ENCODE results near the gene CDADC1.
"Not testable (repeated sequence)": the region's sequence is repeated elsewhere in the genome, so short reads cannot be mapped to it uniquely, and the experiment has no call there.

CDADC1 gene

DNA sequence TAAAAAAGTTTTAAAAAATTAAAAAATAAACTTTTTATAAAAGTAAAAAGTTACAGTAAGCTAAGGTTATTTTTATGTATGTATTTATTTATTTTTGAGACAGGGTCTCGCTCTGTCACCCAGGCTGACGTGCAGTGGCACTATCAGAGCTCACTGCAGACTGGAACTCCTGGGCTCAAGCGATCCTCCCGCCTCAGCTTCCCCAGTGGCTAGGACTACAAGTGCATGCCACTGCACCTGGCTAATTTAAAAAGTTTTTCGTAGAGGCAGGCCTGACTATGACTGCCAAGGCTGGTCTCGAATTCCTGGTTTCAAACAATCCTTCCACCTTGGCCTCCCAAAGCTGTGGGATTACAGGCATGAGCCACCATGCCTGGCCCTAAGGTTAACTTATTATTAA, 64.1 kb downstream of the CDADC1 start:
- DNase-seq (ENCODE audit: low read depth in 2 of 3, low spot score in 1 of 3): no peak

DNA sequence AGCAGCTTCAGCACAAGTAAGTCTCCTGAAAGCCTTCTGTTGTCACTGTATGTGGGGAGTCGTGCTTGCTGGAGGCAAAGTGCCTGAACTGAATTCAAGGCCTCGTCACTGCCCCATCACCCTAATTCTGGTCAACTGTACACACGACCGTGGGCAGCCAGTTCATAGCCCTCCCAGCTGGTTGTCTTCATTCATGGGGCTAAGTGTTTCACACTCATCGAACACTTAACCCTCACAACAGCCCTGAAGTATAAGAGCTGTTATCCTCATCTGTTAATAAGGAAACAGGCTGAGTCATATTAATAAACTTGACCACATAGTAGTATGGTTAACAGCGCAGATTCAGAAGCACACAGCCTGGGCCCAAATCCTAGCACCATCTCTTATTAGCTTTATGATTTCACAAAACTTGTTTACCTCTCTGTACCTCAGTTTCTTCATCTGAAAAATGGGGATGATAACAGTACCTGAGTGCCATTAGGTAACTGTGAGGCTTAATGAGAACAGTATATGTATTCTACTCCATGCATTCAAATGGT, 66.7 kb downstream of the CDADC1 start:
- no peak for DNase-seq (ENCODE audit: low read depth in 2 of 3, low spot score in 1 of 3)

DNA sequence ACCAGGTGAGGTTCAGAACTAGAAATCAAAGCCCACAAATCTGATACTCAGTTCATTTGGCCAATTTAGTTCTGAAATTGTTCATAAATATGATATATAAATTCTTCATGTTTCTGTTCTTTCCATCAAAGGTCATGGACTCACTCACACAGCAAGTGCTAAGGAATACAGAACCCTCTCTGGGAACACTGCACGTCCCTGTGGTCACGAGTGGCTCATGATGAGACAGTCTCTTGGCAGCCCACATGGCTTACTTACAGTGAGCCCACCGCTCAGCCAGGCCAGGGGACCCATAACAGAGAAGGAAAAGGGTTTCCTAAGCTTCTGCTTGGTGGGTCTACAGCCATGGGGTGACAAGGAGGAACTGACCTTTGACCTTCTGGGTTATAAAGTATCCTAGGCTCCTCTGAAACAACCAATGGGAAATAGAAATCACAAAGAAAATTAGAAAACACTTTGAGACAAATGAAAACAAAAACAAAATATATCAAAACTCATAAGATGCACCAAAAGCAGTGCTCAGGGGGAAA, 67.4 kb downstream of the CDADC1 start:
- DNase-seq (ENCODE audit: low read depth in 2 of 3, low spot score in 1 of 3): no peak

DNA sequence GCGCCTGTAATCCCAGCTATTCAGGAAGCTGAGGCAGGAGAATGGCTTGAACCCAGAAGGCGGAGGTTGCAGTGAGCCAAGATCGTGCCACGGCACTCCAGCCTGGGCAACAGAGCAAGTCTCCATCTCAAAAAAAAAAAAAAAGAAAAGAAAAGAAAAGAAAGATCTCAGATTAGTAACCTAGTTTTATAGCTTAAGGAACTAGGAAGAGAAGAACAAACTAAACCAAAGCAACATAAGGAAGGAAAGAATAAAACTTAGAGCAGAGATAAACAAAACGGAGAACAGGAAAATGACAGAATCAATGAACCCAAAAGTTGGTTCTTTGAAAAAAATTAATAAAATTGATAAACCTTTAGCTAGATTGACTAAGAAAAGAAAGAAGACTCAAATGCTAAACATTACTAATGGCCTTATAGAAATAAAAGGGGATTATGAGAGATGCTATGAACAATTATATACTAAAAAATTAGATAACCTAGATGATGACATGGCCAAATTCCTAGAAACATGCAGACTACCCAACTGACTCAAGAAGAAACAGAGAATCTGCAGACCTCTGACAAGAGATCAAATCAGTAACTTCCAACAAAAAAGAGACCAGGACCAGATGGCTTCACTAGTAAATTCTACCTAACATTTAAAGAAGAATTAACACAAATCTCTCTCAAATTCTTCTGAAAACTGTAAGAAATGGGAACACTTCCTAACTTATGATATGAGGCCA, 68.2 kb downstream of the CDADC1 start:
- DNase-seq (ENCODE audit: low read depth in 2 of 3, low spot score in 1 of 3): no peak

DNA sequence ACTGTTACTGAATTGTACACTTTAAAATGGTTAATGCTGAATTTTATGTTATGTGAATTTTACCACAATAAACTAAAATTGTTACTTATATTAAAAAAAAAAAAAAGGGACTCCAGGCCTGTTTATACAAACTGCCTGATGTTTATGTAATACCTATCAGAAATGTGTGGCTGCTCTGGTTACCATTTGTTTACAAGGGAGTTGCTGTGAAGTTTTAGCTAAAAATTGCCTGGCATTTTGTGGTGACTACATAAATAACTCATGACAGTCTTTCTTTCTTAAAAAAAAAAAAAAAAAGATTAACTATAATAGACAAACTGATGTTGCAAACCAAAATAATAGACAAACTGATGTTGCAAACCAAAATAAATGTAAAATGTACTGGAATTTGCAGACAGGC, 71.8 kb downstream of the CDADC1 start:
- DNase-seq (ENCODE audit: low read depth in 2 of 3, low spot score in 1 of 3): no peak

DNA sequence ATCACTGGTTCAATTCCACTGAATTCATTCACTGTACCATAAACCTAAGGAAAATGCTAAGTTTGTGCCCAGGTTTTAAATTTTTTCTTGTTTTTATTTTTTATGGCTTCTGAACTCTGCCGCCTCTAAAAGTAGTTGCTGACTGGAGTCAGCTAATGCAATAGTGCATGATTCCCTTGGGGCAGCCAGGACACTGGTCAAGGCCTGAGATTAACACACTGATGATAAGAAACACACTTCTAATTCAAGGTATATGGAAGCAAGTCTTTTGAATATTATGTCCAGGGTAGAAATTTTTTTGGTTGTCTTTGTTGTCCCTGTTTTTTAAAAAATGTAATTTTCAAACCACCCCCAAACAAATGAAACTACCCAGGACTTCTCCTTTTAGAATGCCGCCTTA, 72.2 kb downstream of the CDADC1 start:
- DNase-seq (ENCODE audit: low read depth in 2 of 3, low spot score in 1 of 3): no peak

DNA sequence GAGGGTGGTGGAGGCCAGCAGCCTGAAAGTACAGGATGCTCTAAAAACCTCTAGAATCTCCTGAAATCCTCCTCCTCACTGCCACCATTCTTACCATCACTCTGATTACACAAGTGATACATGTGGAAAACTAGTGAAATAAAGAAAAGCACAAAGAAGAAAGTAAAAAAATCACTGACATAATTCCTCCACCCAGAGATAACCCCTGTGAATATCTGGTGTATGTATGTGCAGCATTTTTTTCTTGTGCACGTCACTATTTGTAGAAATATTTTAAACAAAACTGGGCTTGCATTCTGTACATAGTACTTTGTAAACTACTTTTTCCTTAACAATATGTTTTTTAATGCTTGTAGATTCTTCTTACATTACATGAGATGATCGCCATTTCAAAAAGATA, 73.2 kb downstream of the CDADC1 start:
- DNase-seq (ENCODE audit: low read depth in 2 of 3, low spot score in 1 of 3): no peak

DNA sequence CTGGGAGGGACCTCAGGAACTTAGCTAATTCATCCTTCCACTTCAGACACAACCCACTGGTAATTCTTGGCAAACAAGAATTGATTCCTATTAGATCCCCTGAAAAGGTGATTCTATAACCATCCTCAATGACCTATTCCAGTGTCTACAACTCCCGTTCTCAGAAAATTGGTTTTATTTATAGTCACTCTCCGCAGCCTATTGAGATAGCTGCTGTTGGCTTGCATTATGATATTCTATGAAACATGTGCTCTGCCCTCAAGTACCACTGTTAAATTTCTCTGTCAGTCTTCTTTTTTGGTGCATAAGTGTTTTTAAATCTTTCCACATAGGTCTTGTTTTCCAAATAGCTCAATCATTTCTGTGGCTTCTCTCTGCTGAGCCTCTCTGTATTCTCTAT, 75.0 kb downstream of the CDADC1 start:
- no peak for DNase-seq (ENCODE audit: low read depth in 2 of 3, low spot score in 1 of 3)

DNA sequence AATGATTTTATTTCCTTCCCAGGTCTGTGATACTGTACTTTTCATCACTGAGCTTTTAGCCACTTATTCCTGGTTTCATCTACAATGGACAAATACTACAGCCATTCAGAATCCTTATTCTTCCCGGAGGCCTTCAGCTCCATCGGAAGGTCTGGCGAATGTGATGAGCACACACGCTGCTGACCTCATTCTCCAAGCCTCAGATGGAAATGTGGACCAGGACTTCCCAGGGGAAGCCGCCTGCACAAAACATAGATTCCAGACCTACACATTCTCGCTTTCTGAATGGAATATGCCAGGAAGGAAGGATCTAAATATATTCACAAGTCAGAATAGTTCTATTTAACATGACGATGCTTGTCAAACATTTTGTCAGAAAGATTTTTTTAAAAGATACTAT, 75.6 kb downstream of the CDADC1 start:
- DNase-seq (ENCODE audit: low read depth in 2 of 3, low spot score in 1 of 3): no peak

DNA sequence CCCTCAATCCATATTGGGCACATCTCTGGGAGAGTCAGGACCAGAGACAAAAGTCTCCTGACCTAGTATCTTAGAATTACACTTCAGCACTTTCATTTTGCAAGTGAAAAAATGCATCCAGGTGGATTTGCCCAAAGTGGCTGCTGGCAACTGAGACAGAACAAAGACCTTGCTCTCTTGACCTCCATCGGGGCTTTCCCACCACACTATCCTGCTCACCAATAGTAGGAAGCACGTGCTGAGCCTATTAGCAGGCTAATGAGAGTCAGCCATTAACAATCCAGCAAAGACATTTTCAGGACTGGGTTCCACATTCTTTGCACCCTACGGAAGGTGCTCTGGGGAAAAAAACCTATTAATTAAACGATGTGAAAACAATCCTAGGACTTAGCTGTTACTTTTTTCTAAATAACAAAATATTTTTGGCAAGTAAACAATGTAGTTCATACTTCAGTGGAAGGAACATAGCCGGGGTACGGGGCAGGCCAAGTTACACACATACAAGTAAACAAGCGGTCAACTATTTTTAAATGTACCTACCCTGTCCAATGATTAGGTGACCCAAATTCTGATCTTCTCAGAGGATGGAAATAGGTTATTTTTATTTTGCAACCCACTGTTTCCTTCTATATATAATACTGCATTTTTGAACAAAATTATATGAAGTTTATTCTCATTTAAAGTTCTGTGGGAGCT, 78.6 kb downstream of the CDADC1 start:
- DNase-seq (ENCODE audit: low read depth in 2 of 3, low spot score in 1 of 3): no peak

DNA sequence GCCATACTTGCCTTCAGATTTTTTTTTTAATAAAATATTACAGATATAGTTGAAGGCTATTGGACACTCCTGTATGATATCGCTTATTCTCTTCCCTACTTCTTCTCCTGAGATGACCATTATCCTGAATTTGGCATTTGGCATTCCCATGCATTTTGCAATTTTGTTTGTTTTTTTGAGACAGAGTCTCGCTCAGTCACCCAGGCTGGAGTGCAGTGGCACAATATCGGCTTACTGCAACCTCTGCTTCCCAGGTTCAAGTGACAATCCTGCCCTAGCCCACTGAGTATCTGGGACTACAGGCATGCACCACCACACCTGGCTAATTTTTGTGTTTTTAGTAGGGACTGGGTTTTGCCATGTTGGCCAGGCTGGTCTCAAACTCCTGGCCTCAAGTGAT, 79.4 kb downstream of the CDADC1 start:
- not testable (repeated sequence) for DNase-seq (ENCODE audit: low read depth in 2 of 3, low spot score in 1 of 3)

DNA sequence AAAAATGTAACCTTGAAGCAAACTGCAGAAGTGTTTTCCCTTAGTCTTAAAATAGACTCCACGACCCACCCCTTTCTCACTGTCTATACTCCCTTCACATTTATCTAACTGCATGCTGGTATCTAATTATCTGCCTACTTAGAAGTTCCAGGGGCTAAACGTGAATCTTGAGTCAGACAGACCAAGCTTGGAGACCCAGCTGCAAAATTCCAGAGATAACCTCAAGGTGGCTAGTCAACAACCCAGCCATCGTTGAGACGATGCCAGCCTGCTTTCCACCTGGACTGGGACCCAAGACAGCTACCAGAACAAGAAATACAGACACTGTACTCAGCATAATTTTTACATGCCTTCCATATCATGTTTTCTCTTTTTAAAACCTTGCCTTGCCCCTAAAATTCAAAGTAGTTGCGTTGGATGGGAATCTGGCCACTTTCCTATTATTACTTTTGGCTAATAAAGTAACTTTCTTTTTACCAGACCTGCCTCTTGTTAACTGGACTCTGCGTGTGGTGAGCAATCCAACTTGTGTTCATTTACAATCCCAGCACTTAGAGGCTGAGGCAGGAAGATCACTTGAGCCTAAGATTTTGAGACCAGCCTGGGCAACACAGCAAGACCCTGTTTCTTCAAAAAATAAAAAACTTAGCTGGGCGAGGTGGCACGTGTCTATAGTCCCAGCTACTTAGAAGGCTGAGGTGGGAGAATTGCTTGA, 82.3 kb downstream of the CDADC1 start:
- DNase-seq (ENCODE audit: low read depth in 2 of 3, low spot score in 1 of 3): no peak

DNA sequence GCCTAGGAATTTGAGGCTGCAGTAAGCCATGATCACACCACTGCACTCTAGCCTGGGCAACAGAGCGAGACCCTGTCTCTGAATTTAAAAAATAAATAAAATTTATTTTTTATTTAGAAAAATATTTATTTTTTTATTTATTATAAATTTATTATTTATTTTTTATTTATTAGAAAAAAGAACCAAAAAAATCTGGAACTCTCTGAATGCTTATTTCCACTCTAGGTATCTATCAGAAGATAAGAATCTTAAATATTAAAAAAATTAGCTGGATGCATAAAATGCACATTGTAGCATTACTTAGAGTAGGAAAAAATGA, 82.8 kb downstream of the CDADC1 start:
- DNase-seq (ENCODE audit: low read depth in 2 of 3, low spot score in 1 of 3): no peak

DNA sequence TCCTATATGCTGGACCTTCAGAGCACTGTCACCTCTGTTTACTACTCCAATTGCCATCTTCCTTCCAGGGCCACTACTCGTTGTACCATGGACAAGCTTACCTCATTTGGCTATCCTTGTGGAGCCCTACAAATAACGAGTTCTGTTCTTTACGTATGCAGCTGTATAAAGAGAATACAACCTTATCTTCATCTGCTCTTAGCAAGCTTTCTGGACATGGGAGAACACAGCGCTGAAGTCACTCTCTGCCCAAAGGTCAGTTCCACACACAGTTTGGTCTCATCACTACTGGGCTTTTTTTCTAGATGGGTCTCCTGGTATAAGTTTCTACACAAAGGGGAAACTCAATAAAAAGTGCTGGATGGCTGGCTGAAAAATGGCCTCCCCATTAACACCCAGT, 88.9 kb downstream of the CDADC1 start:
- no peak for DNase-seq (ENCODE audit: low read depth in 2 of 3, low spot score in 1 of 3)

DNA sequence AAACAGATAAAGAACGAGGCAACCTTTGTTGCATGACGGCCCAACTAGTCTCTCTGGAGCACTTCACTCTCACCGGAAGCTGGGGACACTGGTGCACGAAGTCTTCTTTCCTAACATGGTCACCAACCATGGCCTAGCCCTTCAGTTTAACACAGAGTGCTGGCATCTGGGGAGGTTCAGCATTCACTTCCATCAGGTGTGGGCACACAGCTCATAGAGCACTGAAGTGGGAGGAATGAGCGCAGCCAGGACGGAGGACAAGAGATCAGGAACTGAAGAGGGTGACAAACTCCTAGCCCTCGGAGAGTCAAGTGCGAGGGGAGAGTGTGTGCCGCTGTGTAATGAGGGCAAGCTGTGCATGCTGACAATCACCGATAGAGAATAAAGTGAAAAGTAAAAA, 92.4 kb downstream of the CDADC1 start:
- DNase-seq (ENCODE audit: low read depth in 2 of 3, low spot score in 1 of 3): no peak

DNA sequence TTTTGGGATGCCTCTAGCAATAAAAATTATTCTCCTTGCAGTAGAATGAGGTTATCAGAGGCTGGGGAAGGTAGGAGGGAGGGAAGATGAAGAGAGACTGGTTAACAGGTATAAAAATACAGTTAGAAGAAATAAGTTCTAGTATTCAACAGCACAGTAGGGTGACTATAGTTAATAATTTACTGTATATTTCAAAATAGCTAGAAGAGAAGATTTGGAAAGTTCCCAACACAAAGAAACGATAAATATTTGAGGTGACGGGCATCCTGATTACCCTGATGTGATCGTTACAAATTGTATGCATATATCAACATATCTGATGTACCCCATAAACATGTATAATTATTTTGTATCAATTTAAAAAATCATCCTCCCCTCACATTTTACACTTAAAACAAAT, 93.8 kb downstream of the CDADC1 start:
- DNase-seq (ENCODE audit: low read depth in 2 of 3, low spot score in 1 of 3): no peak

DNA sequence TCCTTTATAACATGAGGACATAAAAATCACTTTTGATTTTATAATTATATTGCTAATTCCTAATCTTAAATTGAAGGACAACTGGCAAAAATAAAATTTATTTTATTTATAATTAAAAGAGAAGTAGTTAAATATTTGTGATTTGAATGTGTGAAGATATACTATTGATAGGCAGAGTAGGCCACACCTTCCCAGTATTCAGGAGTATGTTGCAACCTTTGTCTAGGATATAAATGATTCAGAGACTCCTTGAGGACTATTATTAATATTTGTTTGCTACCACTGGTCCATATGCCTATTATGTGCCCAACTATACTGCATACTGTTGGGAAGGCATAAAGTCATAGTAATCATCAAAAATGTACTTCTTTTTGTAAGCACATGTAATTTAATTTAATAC, 94.2 kb downstream of the CDADC1 start:
- no peak for DNase-seq (ENCODE audit: low read depth in 2 of 3, low spot score in 1 of 3)

DNA sequence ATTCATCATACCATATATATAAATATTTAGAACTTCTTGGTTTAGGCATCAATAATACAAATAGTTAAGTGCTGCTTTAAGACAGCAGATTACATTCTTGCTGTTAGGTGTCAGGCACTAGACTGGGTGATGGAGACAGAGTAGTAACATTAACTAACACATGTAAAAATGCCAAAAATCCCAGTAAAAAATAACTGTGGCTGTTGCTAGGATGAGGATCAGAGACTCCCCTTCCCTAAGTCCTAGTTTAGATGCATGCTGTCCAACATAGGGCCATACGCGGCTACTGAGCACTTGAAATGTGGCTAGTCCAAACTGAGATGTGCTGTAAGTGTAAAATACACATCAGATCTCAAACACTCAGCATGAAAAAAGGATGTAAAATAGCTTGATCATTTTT, 94.7 kb downstream of the CDADC1 start:
- no peak for DNase-seq (ENCODE audit: low read depth in 2 of 3, low spot score in 1 of 3)
